Measurements from ENCODE around the gene ATP5MG.

The ATP5MG gene

GRCh38 chr11:118436639-118437207 is 35.3 kb downstream of the ATP5MG start:
- H3K9ac ChIP-seq (ENCODE audit: low read length): peak overlapping the region; percentile 84
- no peaks in the 10 kb centered on the region for H3K9me3 ChIP-seq (ENCODE audit: control insufficient read depth, low read length)
- H3K36me3 ChIP-seq (ENCODE audit: control insufficient read depth, insufficient read depth, low read length): no peaks in the 10 kb centered on the region
- no peaks in the 10 kb centered on the region for H3K27me3 ChIP-seq (ENCODE audit: control insufficient read depth, insufficient read depth, low read length)
- peak overlapping the region; percentile 80 for H3K4me3 ChIP-seq (ENCODE audit: low read length)
- peaks cover 33% of the 10 kb centered on the region for H3K4me1 ChIP-seq (ENCODE audit: control insufficient read depth, insufficient read depth, low read length)

GRCh38 chr11:118437208-118438125 is 36.1 kb downstream of the ATP5MG start:
- Histone ChIP-seq H3K4me3 (ENCODE audit: low read length) (peak overlapping the region; percentile 80), H3K36me3 (ENCODE audit: control insufficient read depth, insufficient read depth, low read length) (no peaks in the 10 kb centered on the region), H3K27me3 (ENCODE audit: control insufficient read depth, insufficient read depth, low read length) (no peaks in the 10 kb centered on the region), H3K4me1 (ENCODE audit: control insufficient read depth, insufficient read depth, low read length) (peaks cover 38% of the 10 kb centered on the region), H3K9me3 (ENCODE audit: control insufficient read depth, low read length) (no peaks in the 10 kb centered on the region), H3K9ac (ENCODE audit: low read length) (peak overlapping the region; percentile 84)

GRCh38 chr11:118438314-118438931 is 37.0 kb downstream of the ATP5MG start:
- Histone ChIP-seq H3K4me1 (ENCODE audit: control insufficient read depth, insufficient read depth, low read length) (peaks cover 38% of the 10 kb centered on the region), H3K4me3 (ENCODE audit: low read length) (peak overlapping the region; percentile 80), H3K9ac (ENCODE audit: low read length) (peak overlapping the region; percentile 84), H3K36me3 (ENCODE audit: control insufficient read depth, insufficient read depth, low read length) (no peaks in the 10 kb centered on the region), H3K9me3 (ENCODE audit: control insufficient read depth, low read length) (no peaks in the 10 kb centered on the region), H3K27me3 (ENCODE audit: control insufficient read depth, insufficient read depth, low read length) (no peaks in the 10 kb centered on the region)

- Histone ChIP-seq H3K4me3 (ENCODE audit: low read length) (no peak overlapping the region), H3K9ac (ENCODE audit: low read length) (no peak overlapping the region), H3K4me1 (ENCODE audit: control insufficient read depth, insufficient read depth, low read length) (peaks cover 32% of the 10 kb centered on the region), H3K9me3 (ENCODE audit: control insufficient read depth, low read length) (no peaks in the 10 kb centered on the region), H3K36me3 (ENCODE audit: control insufficient read depth, insufficient read depth, low read length) (no peaks in the 10 kb centered on the region), H3K27me3 (ENCODE audit: control insufficient read depth, insufficient read depth, low read length) (no peaks in the 10 kb centered on the region)
Measured at GRCh38 chr11:118439646-118440045, 38.2 kb downstream of the ATP5MG start.

GRCh38 chr11:118441770-118442275 is 40.4 kb downstream of the ATP5MG start:
- H3K9ac ChIP-seq (ENCODE audit: low read length): no peak overlapping the region
- H3K27me3 ChIP-seq (ENCODE audit: control insufficient read depth, insufficient read depth, low read length): no peaks in the 10 kb centered on the region
- no peaks in the 10 kb centered on the region for H3K36me3 ChIP-seq (ENCODE audit: control insufficient read depth, insufficient read depth, low read length)
- H3K9me3 ChIP-seq (ENCODE audit: control insufficient read depth, low read length): no peaks in the 10 kb centered on the region
- peaks cover 29% of the 10 kb centered on the region for H3K4me1 ChIP-seq (ENCODE audit: control insufficient read depth, insufficient read depth, low read length)
- H3K4me3 ChIP-seq (ENCODE audit: low read length): no peak overlapping the region

- Histone ChIP-seq H3K27me3 (ENCODE audit: control insufficient read depth, insufficient read depth, low read length) (no peaks in the 10 kb centered on the region), H3K9ac (ENCODE audit: low read length) (no peak overlapping the region), H3K9me3 (ENCODE audit: control insufficient read depth, low read length) (no peaks in the 10 kb centered on the region), H3K4me3 (ENCODE audit: low read length) (no peak overlapping the region), H3K4me1 (ENCODE audit: control insufficient read depth, insufficient read depth, low read length) (peaks cover 29% of the 10 kb centered on the region), H3K36me3 (ENCODE audit: control insufficient read depth, insufficient read depth, low read length) (no peaks in the 10 kb centered on the region)
Measured at GRCh38 chr11:118442301-118442700, 40.9 kb downstream of the ATP5MG start.

GRCh38 chr11:118442908-118443589 is 41.6 kb downstream of the ATP5MG start:
- no peaks in the 10 kb centered on the region for H3K27me3 ChIP-seq (ENCODE audit: control insufficient read depth, insufficient read depth, low read length)
- H3K4me1 ChIP-seq (ENCODE audit: control insufficient read depth, insufficient read depth, low read length): peaks cover 22% of the 10 kb centered on the region
- H3K4me3 ChIP-seq (ENCODE audit: low read length): no peak overlapping the region
- no peak overlapping the region for H3K9ac ChIP-seq (ENCODE audit: low read length)
- no peaks in the 10 kb centered on the region for H3K9me3 ChIP-seq (ENCODE audit: control insufficient read depth, low read length)
- H3K36me3 ChIP-seq (ENCODE audit: control insufficient read depth, insufficient read depth, low read length): no peaks in the 10 kb centered on the region

GRCh38 chr11:118443590-118444218 is 42.3 kb downstream of the ATP5MG start:
- Histone ChIP-seq H3K4me1 (ENCODE audit: control insufficient read depth, insufficient read depth, low read length) (peaks cover 16% of the 10 kb centered on the region), H3K36me3 (ENCODE audit: control insufficient read depth, insufficient read depth, low read length) (no peaks in the 10 kb centered on the region), H3K27me3 (ENCODE audit: control insufficient read depth, insufficient read depth, low read length) (no peaks in the 10 kb centered on the region), H3K4me3 (ENCODE audit: low read length) (no peak overlapping the region), H3K9me3 (ENCODE audit: control insufficient read depth, low read length) (no peaks in the 10 kb centered on the region), H3K9ac (ENCODE audit: low read length) (no peak overlapping the region)

GRCh38 chr11:118447423-118447822 is 46.0 kb downstream of the ATP5MG start:
- Histone ChIP-seq H3K36me3 (ENCODE audit: control insufficient read depth, insufficient read depth, low read length) (no peaks in the 10 kb centered on the region), H3K4me1 (ENCODE audit: control insufficient read depth, insufficient read depth, low read length) (no peaks in the 10 kb centered on the region), H3K9me3 (ENCODE audit: control insufficient read depth, low read length) (no peaks in the 10 kb centered on the region)

GRCh38 chr11:118448294-118448693 is 46.9 kb downstream of the ATP5MG start:
- Histone ChIP-seq H3K4me1 (ENCODE audit: control insufficient read depth, insufficient read depth, low read length) (no peaks in the 10 kb centered on the region), H3K27me3 (ENCODE audit: control insufficient read depth, insufficient read depth, low read length) (no peaks in the 10 kb centered on the region), H3K4me3 (ENCODE audit: low read length) (no peak overlapping the region), H3K36me3 (ENCODE audit: control insufficient read depth, insufficient read depth, low read length) (no peaks in the 10 kb centered on the region), H3K9ac (ENCODE audit: low read length) (no peak overlapping the region), H3K9me3 (ENCODE audit: control insufficient read depth, low read length) (no peaks in the 10 kb centered on the region)

More at GRCh38 chr11:118447423-118447822, 46.0 kb downstream of the ATP5MG start:
- no peak overlapping the region for H3K9ac ChIP-seq (ENCODE audit: low read length)
- no peaks in the 10 kb centered on the region for H3K27me3 ChIP-seq (ENCODE audit: control insufficient read depth, insufficient read depth, low read length)
- no peak overlapping the region for H3K4me3 ChIP-seq (ENCODE audit: low read length)

GRCh38 chr11:118449316-118449918 is 48.0 kb downstream of the ATP5MG start:
- Histone ChIP-seq H3K9ac (ENCODE audit: low read length) (no peak overlapping the region), H3K9me3 (ENCODE audit: control insufficient read depth, low read length) (no peaks in the 10 kb centered on the region), H3K36me3 (ENCODE audit: control insufficient read depth, insufficient read depth, low read length) (no peaks in the 10 kb centered on the region), H3K27me3 (ENCODE audit: control insufficient read depth, insufficient read depth, low read length) (no peaks in the 10 kb centered on the region), H3K4me3 (ENCODE audit: low read length) (no peak overlapping the region), H3K4me1 (ENCODE audit: control insufficient read depth, insufficient read depth, low read length) (no peaks in the 10 kb centered on the region)

Data from mucosa of stomach (tissue), 1 donor.